SH-SY5Y (cell line): ENCODE data around the gene SELENOS.

Experiments used
- GATA2 ChIP-seq: IDR thresholded peaks from 2 replicates; pipeline ENCODE4 v1.6.1; 2011; ENCODE audit warnings: mild to moderate bottlenecking, low read depth, low read length
- GATA3 ChIP-seq: IDR thresholded peaks from 2 replicates; pipeline ENCODE4 v1.6.1; 2011; ENCODE audit warnings: low read depth, mild to moderate bottlenecking, low read length, moderate library complexity

- TF ChIP-seq GATA2, result no peak
- TF ChIP-seq GATA3, result no peak
These were observed 44.6 kb downstream of the SELENOS start for GRCh38 chr15:101232677-101233076.
